ENCODE results near the gene HAPLN3. TPM values are rescaled to one million over a fixed set of nuclear protein-coding genes. Genes with fewer than 3 reads are reported as not detected.
"Not testable (repeated sequence)": the region's sequence is repeated elsewhere in the genome, so short reads cannot be mapped to it uniquely, and the experiment has no call there.

The HAPLN3 gene
- total and polyA plus RNA-seq, 2 donors (not counting 3 experiments of a cell fraction or from before 2014, with no cell fraction given), result 57.6 to 130 TPM

DNA sequence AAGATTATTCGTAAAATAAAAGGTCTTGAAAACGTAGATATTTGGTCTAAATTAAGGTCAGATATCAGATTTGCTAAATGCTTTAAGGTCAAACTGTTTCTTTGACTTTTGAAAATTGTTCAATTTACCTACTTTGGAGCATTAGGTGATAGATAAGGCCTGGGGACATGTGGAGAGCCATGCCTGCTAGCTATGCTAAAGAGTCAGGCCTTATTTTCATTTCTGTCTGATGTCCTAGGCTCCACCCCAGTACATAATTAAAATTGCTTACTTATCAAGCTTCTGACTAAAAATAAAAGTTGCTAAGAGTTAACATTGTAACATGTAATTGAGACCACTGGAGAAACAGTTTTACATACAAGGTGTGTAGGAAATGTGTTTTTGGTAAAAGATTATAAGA, 30.3 kb upstream of the HAPLN3 start:
- H3K4me1 ChIP-seq (ENCODE audit: control insufficient read depth, extremely low read depth, insufficient read depth, low read length); H3K27me3 ChIP-seq (ENCODE audit: control insufficient read depth in 2 of 2, insufficient read depth in 2 of 2, low read length in 2 of 2); BruUV-seq (replicated peaks); H3K9me3 ChIP-seq (replicated peaks; ENCODE audit: control insufficient read depth, insufficient read depth, low read length); intact Hi-C loops (cut with micrococcal nuclease); H2AFZ ChIP-seq (ENCODE audit: low read depth, low read length); H3K9ac ChIP-seq (replicated peaks; ENCODE audit: extremely low read depth, insufficient read depth, low read length); dilution Hi-C loops (cut with MboI; ENCODE audit: extremely low pct_ligation_motif_present, low sequenced_read_pairs); DNase-seq (ENCODE audit: low read depth, low spot score); H3K79me2 ChIP-seq (ENCODE audit: control insufficient read depth, insufficient read depth, low read length); H3K36me3 ChIP-seq (ENCODE audit: control insufficient read depth in 2 of 2, extremely low read depth in 1 of 2, insufficient read depth in 2 of 2, low read length in 2 of 2); H3K4me2 ChIP-seq (ENCODE audit: insufficient read depth, low read length); H3K27ac ChIP-seq (ENCODE audit: insufficient read depth, low read depth, low read length); POLR2A ChIA-PET; H3K4me3 ChIP-seq (replicated peaks in 1 of 3; ENCODE audit: insufficient read depth in 1 of 3, low read depth in 1 of 3, low read length in 3 of 3); FAIRE-seq; H3K9me1 ChIP-seq (replicated peaks; ENCODE audit: control insufficient read depth, extremely low read depth, insufficient read depth, low read length); H4K20me1 ChIP-seq (replicated peaks; ENCODE audit: control insufficient read depth, extremely low read depth, insufficient read depth, low read length): not testable (repeated sequence)
- CTCF ChIA-PET, result interaction anchor here (1.1 to 1.6 kb wide), 2 partner anchors 14 to 21 kb away, joined by 3 to 4 read pairs; no protein-coding TSS in a partner anchor

DNA sequence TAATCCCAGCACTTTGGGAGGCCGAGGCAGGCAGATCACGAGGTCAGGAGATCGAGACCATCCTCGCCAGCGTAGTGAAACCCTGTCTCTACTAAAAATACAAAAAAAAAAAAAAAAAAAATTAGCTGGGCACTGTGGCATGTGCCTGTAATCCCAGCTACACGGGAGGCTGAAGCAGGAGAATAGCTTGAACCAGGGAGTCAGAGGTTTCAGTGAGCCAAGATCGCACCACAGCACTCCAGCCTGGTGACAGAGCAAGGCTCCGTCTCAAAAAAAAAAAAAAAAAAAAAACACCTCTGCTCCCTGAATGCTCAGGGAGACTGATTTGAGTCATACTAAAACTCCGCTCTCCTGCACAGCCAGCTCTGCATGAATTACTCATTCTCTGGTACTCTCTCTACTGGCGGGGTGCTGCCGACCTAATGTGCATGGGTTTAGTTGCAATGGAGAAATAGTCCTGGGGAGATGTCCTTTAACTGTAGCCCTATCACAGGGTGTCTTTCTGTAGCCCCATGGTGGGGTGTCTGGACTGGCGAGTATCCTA, 25.6 kb upstream of the HAPLN3 start:
- POLR2A ChIA-PET; H3K4me2 ChIP-seq (ENCODE audit: insufficient read depth, low read length); H3K9me1 ChIP-seq (replicated peaks; ENCODE audit: control insufficient read depth, extremely low read depth, insufficient read depth, low read length); CTCF ChIA-PET; H3K27ac ChIP-seq (ENCODE audit: insufficient read depth, low read depth, low read length); H3K79me2 ChIP-seq (ENCODE audit: control insufficient read depth, insufficient read depth, low read length); H3K9me3 ChIP-seq (replicated peaks; ENCODE audit: control insufficient read depth, insufficient read depth, low read length); BruUV-seq (replicated peaks); dilution Hi-C loops (cut with MboI; ENCODE audit: extremely low pct_ligation_motif_present, low sequenced_read_pairs); H2AFZ ChIP-seq (ENCODE audit: low read depth, low read length); DNase-seq (ENCODE audit: low read depth, low spot score); H3K27me3 ChIP-seq (ENCODE audit: control insufficient read depth in 2 of 2, insufficient read depth in 2 of 2, low read length in 2 of 2); intact Hi-C loops (cut with micrococcal nuclease); H3K4me3 ChIP-seq (replicated peaks in 1 of 3; ENCODE audit: insufficient read depth in 1 of 3, low read depth in 1 of 3, low read length in 3 of 3); H4K20me1 ChIP-seq (replicated peaks; ENCODE audit: control insufficient read depth, extremely low read depth, insufficient read depth, low read length); H3K9ac ChIP-seq (replicated peaks; ENCODE audit: extremely low read depth, insufficient read depth, low read length); FAIRE-seq; H3K36me3 ChIP-seq (ENCODE audit: control insufficient read depth in 2 of 2, extremely low read depth in 1 of 2, insufficient read depth in 2 of 2, low read length in 2 of 2); H3K4me1 ChIP-seq (ENCODE audit: control insufficient read depth, extremely low read depth, insufficient read depth, low read length): not testable (repeated sequence)
